GM23338 (cell line): Measurements from ENCODE around the gene HS6ST2. TPM values are rescaled to one million over a fixed set of nuclear protein-coding genes. Genes with fewer than 3 reads are reported as not detected.

Experiments
- ATAC-seq: fragments of 200-7000 bp; cut with Tn5 transposase; 3 replicates; pipeline ENCODE4 v1.9.1; 2020
- DNase-seq: peaks from one replicate; pipeline ENCODE4 v3.0.0-alpha.2; 2015; ENCODE audit warnings: low spot score
- H2AFZ ChIP-seq: fragments of 200-600 bp; sonication (generic); 2 replicates; pipeline ENCODE4 v1.8.0; 2016; ENCODE audit warnings: antibody characterized with exemption, mild to moderate bottlenecking, moderate library complexity
- H3F3A ChIP-seq: fragments of 200-600 bp; sonication (generic); replicated peaks from 2 replicates; pipeline ENCODE4 v1.8.0; 2017; ENCODE audit warnings: antibody characterized with exemption, mixed run types, low read depth
- H3K27ac ChIP-seq: fragments of 200-600 bp; sonication (generic); 2 replicates; pipeline ENCODE4 v1.6.1; 2016; ENCODE audit warnings: low read depth
- H3K27me3 ChIP-seq: fragments of 200-600 bp; sonication (generic); 2 replicates; pipeline ENCODE4 v1.8.0; 2016; ENCODE audit warnings: mild to moderate bottlenecking, mixed run types, moderate library complexity; ENCODE audit not compliant: insufficient read depth
- H3K36me3 ChIP-seq: fragments of 200-600 bp; sonication (generic); 2 replicates; pipeline ENCODE4 v1.8.0; 2016; ENCODE audit warnings: mild to moderate bottlenecking; ENCODE audit not compliant: insufficient read depth
- H3K4me1 ChIP-seq: fragments of 200-600 bp; sonication (generic); 2 replicates; pipeline ENCODE4 v1.8.0; 2016; ENCODE audit warnings: mild to moderate bottlenecking, moderate library complexity; ENCODE audit not compliant: insufficient read depth
- H3K4me2 ChIP-seq: fragments of 200-600 bp; sonication (generic); 2 replicates; pipeline ENCODE4 v1.7.1; 2017; ENCODE audit warnings: mixed run types
- H3K4me3 ChIP-seq: fragments of 200-600 bp; sonication (generic); 2 replicates; pipeline ENCODE4 v1.6.1; 2016; ENCODE audit warnings: mixed run types
- H3K79me2 ChIP-seq: fragments of 200-600 bp; sonication (generic); replicated peaks from 2 replicates; pipeline ENCODE4 v1.8.0; 2017; ENCODE audit warnings: mild to moderate bottlenecking; ENCODE audit not compliant: insufficient read depth
- H3K9me2 ChIP-seq: fragments of 200-600 bp; sonication (generic); 2 replicates; pipeline ENCODE4 v1.8.0; 2017; ENCODE audit not compliant: insufficient read depth
- H4K20me1 ChIP-seq: fragments of 200-600 bp; sonication (generic); replicated peaks from 2 replicates; pipeline ENCODE4 v1.8.0; 2017; ENCODE audit warnings: mild to moderate bottlenecking; ENCODE audit not compliant: insufficient read depth
- H3K27ac Mint-ChIP-seq: 2 replicates; pipeline ENCODE4 v1.8.0; 2020; ENCODE audit warnings: inconsistent platforms, mild to moderate bottlenecking, moderate library complexity, mixed read lengths
- H3K27me3 Mint-ChIP-seq: 3 replicates; pipeline ENCODE4 v1.8.0; 2022; ENCODE audit warnings: low read depth, mild to moderate bottlenecking, moderate library complexity, mixed read lengths, inconsistent platforms; ENCODE audit not compliant: insufficient read depth, poor library complexity
- H3K36me3 Mint-ChIP-seq: 3 replicates; pipeline ENCODE4 v1.8.0; 2021; ENCODE audit warnings: low read depth, mild to moderate bottlenecking, inconsistent platforms, moderate library complexity, mixed read lengths
- H3K4me1 Mint-ChIP-seq: 3 replicates; pipeline ENCODE4 v1.8.0; 2020; ENCODE audit warnings: mild to moderate bottlenecking, inconsistent platforms, mixed read lengths
- H3K4me3 Mint-ChIP-seq: 3 replicates; pipeline ENCODE4 v1.8.0; 2021; ENCODE audit warnings: moderate library complexity, mild to moderate bottlenecking, inconsistent platforms, mixed read lengths
- H3K9me3 Mint-ChIP-seq: 3 replicates; pipeline ENCODE4 v1.8.0; 2020; ENCODE audit warnings: moderate library complexity, mild to moderate bottlenecking, inconsistent platforms, mixed read lengths
- CREB1 ChIP-seq: fragments of 250-450 bp; sonication (Bioruptor Pico); IDR thresholded peaks from 2 replicates; pipeline ENCODE4 v1.5.0; 2020; ENCODE audit warnings: low read depth, mild to moderate bottlenecking, moderate library complexity
- CTCF ChIP-seq, 2 experiments: fragments of 200-600 bp in 1 of 2; sonication (generic) in 1 of 2; conservative IDR thresholded peaks; 2 replicates each; pipeline versions ENCODE4 v1.5.1 to v1.6.1; 2016 to 2017; ENCODE audit warnings: antibody characterized with exemption in 2 of 2, low read depth in 2 of 2, mild to moderate bottlenecking in 2 of 2, moderate library complexity in 1 of 2
- ETS1 ChIP-seq: IDR thresholded peaks from 2 replicates; pipeline ENCODE4 v1.6.1; 2016; ENCODE audit warnings: antibody characterized with exemption
- EZH2 ChIP-seq: fragments of 200-600 bp; sonication (generic); IDR thresholded peaks from one replicate; pipeline ENCODE4 v1.8.0; 2017; ENCODE audit warnings: antibody characterized with exemption, mild to moderate bottlenecking, low read depth; ENCODE audit not compliant: unreplicated experiment
- EZH2phosphoT487 ChIP-seq: fragments of 200-600 bp; sonication (generic); IDR thresholded peaks from one replicate; pipeline ENCODE4 v1.8.1; 2018; ENCODE audit warnings: antibody characterized with exemption; ENCODE audit not compliant: unreplicated experiment
- JUNB ChIP-seq: IDR thresholded peaks from one replicate; pipeline ENCODE4 v1.6.1; 2016; ENCODE audit warnings: antibody characterized with exemption; ENCODE audit not compliant: unreplicated experiment
- POLR2AphosphoS5 ChIP-seq: IDR thresholded peaks from 2 replicates; pipeline ENCODE4 v1.6.1; 2016; ENCODE audit warnings: antibody characterized with exemption, low read depth
- ZNF114 ChIP-seq: fragments of 250-450 bp; sonication (Bioruptor Pico); IDR thresholded peaks from 2 replicates; pipeline ENCODE4 v1.5.0; 2020; ENCODE audit warnings: mild to moderate bottlenecking, moderate library complexity
- ZNF462 ChIP-seq: fragments of 250-450 bp; sonication (Bioruptor Pico); IDR thresholded peaks from 2 replicates; pipeline ENCODE4 v1.5.0; 2020; ENCODE audit warnings: mild to moderate bottlenecking, moderate library complexity
- polyA plus RNA-seq: library from polyadenylated mRNA; unstranded; fragments of >200 nt; fragmentation: Nextera tagmentation; extraction: Ambion mirVana; gene quantifications from 2 replicates; pipeline ENCODE4 v1.2.1, GENCODE V29; 2016
- total RNA-seq: library from RNA; depleted of rRNA; stranded (reverse); fragments of >200 nt; shearing (Covaris generic); gene quantifications from 2 replicates; pipeline ENCODE4 v1.2.3, GENCODE V29; 2014

Gene HS6ST2
- total and polyA plus RNA-seq, 2 experiments from 2014 or later: 0.82 to 4.8 TPM

- no peak for TF ChIP-seq CTCF (conservative IDR thresholded peaks at IDR 0.05; ENCODE audit: low read depth in 2 of 2)
- no peak for TF ChIP-seq ETS1
- TF ChIP-seq POLR2AphosphoS5: no peak
These were observed 127.0 kb downstream of the HS6ST2 start (continued) for GRCh38 chrX:132831336-132831973.

GRCh38 chrX:132822634-132823012, 135.8 kb downstream of the HS6ST2 start:
- H3F3A ChIP-seq: no peaks in the 10 kb centered on the region
- no peak overlapping the region for H3K4me2 ChIP-seq
- Mint-ChIP-seq H3K36me3 (no peaks in the 10 kb centered on the region), H3K27ac (no peak overlapping the region), H3K27me3 (no peaks in the 10 kb centered on the region), H3K4me3 (no peak overlapping the region), H3K4me1 (peaks cover 31% of the 10 kb centered on the region), H3K9me3 (no peaks in the 10 kb centered on the region)
- H3K36me3 ChIP-seq: no peaks in the 10 kb centered on the region
- H3K79me2 ChIP-seq: no peaks in the 10 kb centered on the region
- H2AFZ ChIP-seq: no peak overlapping the region
- H3K9me2 ChIP-seq: no peaks in the 10 kb centered on the region
- no peak for DNase-seq
- no peak overlapping the region for H3K4me3 ChIP-seq
- ATAC-seq: no peak
- no peaks in the 10 kb centered on the region for H3K27me3 ChIP-seq
- peaks cover 17% of the 10 kb centered on the region; the same call in 1 of the 2 replicates for H3K4me1 ChIP-seq
- no peaks in the 10 kb centered on the region for H4K20me1 ChIP-seq
- no peak overlapping the region for H3K27ac ChIP-seq
- TF ChIP-seq ZNF114 (CRISPR knock-in tag) (no peak), EZH2phosphoT487 (no peak), EZH2 (no peak), JUNB (no peak), POLR2AphosphoS5 (no peak), CREB1 (CRISPR knock-in tag) (no peak), ZNF462 (CRISPR knock-in tag) (no peak), ETS1 (no peak), CTCF (conservative IDR thresholded peaks at IDR 0.05; ENCODE audit: low read depth in 2 of 2) (no peak)
